Peyer's patch (tissue), 4 donors: ENCODE measurements around the gene CYP11A1.

ENCODE experiments used
- POLR2A ChIP-seq, 2 donors: fragments of 450-650 bp; IDR thresholded peaks; one replicate each; pipeline ENCODE4 v1.5.1; 2017; ENCODE audit warnings: antibody characterized with exemption in 2 of 2, mild to moderate bottlenecking in 2 of 2, moderate library complexity in 2 of 2
- TF ChIP-seq, protein P1 (sequence below), 6 experiments: fragments of 450-650 bp in 4 of 6; fragments of 200-600 bp in 2 of 6; sonication (generic) in 1 of 6; IDR thresholded peaks; one replicate each; pipeline ENCODE4 v1.5.1; 2017 to 2019; ENCODE audit warnings: antibody characterized with exemption in 6 of 6, mild to moderate bottlenecking in 3 of 6, moderate library complexity in 1 of 6

DNA sequence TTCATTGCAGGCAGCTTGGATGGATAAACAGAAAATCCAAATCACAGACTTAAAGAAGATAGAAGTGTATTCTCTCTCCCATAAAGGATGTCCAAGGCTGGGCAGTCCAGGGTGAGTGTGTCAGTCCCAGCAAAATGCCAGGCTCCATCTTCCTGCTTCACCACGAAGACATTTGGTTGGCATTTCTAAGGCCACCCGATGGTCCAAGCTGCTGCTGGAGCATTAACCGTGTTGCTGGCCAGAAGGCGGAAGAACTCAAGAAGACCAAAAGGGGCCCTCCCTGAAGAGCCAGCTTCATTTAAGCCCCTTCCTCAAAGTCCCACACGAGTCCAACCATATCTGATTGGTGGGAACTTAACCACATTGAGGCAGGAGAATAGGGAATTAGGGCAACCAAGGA lies 3.0 kb upstream of the CYP11A1 start:
- TF ChIP-seq POLR2A (IDR thresholded peaks at IDR 0.05) = no peak
- TF ChIP-seq, protein P1, sequence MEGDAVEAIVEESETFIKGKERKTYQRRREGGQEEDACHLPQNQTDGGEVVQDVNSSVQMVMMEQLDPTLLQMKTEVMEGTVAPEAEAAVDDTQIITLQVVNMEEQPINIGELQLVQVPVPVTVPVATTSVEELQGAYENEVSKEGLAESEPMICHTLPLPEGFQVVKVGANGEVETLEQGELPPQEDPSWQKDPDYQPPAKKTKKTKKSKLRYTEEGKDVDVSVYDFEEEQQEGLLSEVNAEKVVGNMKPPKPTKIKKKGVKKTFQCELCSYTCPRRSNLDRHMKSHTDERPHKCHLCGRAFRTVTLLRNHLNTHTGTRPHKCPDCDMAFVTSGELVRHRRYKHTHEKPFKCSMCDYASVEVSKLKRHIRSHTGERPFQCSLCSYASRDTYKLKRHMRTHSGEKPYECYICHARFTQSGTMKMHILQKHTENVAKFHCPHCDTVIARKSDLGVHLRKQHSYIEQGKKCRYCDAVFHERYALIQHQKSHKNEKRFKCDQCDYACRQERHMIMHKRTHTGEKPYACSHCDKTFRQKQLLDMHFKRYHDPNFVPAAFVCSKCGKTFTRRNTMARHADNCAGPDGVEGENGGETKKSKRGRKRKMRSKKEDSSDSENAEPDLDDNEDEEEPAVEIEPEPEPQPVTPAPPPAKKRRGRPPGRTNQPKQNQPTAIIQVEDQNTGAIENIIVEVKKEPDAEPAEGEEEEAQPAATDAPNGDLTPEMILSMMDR (IDR thresholded peaks at IDR 0.05) = no peak
